Rectal smooth muscle tissue (tissue), 1 donor: ENCODE results near the gene QSOX2.

Experiments
- H3K27ac ChIP-seq: one replicate; pipeline ENCODE4 v1.7.0; 2013; ENCODE audit warnings: low read depth, low read length, inconsistent platforms
- H3K27me3 ChIP-seq: one replicate; pipeline ENCODE4 v1.7.0; 2013; ENCODE audit warnings: low read length; ENCODE audit not compliant: control insufficient read depth, insufficient read depth
- H3K36me3 ChIP-seq: one replicate; pipeline ENCODE4 v1.7.0; 2013; ENCODE audit warnings: low read length; ENCODE audit not compliant: control insufficient read depth, insufficient read depth
- H3K4me1 ChIP-seq: one replicate; pipeline ENCODE4 v1.7.0; 2013; ENCODE audit warnings: low read length; ENCODE audit not compliant: control insufficient read depth, insufficient read depth
- H3K4me3 ChIP-seq: one replicate; pipeline ENCODE4 v1.7.0; 2013; ENCODE audit warnings: low read length
- H3K9ac ChIP-seq: one replicate; pipeline ENCODE4 v1.7.0; 2013; ENCODE audit warnings: low read length

The QSOX2 gene

GRCh38 chr9:136192289-136193126, 53.1 kb downstream of the QSOX2 start:
- H3K4me1 ChIP-seq: no peaks in the 10 kb centered on the region
- no peak overlapping the region for H3K9ac ChIP-seq
- H3K27me3 ChIP-seq: peaks cover 17% of the 10 kb centered on the region
- H3K27ac ChIP-seq: no peak overlapping the region
- no peaks in the 10 kb centered on the region for H3K36me3 ChIP-seq
- no peak overlapping the region for H3K4me3 ChIP-seq

GRCh38 chr9:136191960-136192286, 53.7 kb downstream of the QSOX2 start:
- no peak overlapping the region for H3K9ac ChIP-seq
- no peak overlapping the region for H3K4me3 ChIP-seq
- no peaks in the 10 kb centered on the region for H3K36me3 ChIP-seq
- H3K27me3 ChIP-seq: peaks cover 16% of the 10 kb centered on the region
- no peak overlapping the region for H3K27ac ChIP-seq
- H3K4me1 ChIP-seq: no peaks in the 10 kb centered on the region

- H3K9ac ChIP-seq: no peak overlapping the region
- H3K27ac ChIP-seq: no peak overlapping the region
- H3K27me3 ChIP-seq: peaks cover 14% of the 10 kb centered on the region
- no peaks in the 10 kb centered on the region for H3K36me3 ChIP-seq
- H3K4me3 ChIP-seq: no peak overlapping the region
- H3K4me1 ChIP-seq: no peaks in the 10 kb centered on the region
These were observed 54.3 kb downstream of the QSOX2 start for GRCh38 chr9:136191099-136191959.

GRCh38 chr9:136190656-136191055, 55.0 kb downstream of the QSOX2 start:
- Histone ChIP-seq H3K9ac (no peak overlapping the region), H3K4me1 (no peaks in the 10 kb centered on the region), H3K27ac (no peak overlapping the region), H3K4me3 (no peak overlapping the region), H3K36me3 (no peaks in the 10 kb centered on the region), H3K27me3 (peaks cover 13% of the 10 kb centered on the region)

- Histone ChIP-seq H3K36me3 (no peaks in the 10 kb centered on the region), H3K4me3 (no peak overlapping the region), H3K4me1 (no peaks in the 10 kb centered on the region), H3K9ac (no peak overlapping the region), H3K27ac (no peak overlapping the region), H3K27me3 (peaks cover 10% of the 10 kb centered on the region)
These were observed 55.4 kb downstream of the QSOX2 start for GRCh38 chr9:136190237-136190601.

- H3K27me3 ChIP-seq: peaks cover 9% of the 10 kb centered on the region
- no peak overlapping the region for H3K4me3 ChIP-seq
- H3K36me3 ChIP-seq: no peaks in the 10 kb centered on the region
- H3K9ac ChIP-seq: no peak overlapping the region
- no peaks in the 10 kb centered on the region for H3K4me1 ChIP-seq
- H3K27ac ChIP-seq: no peak overlapping the region
These were observed 56.0 kb downstream of the QSOX2 start for GRCh38 chr9:136189394-136190236.

GRCh38 chr9:136187683-136188586, 57.7 kb downstream of the QSOX2 start:
- Histone ChIP-seq H3K36me3 (no peaks in the 10 kb centered on the region), H3K27me3 (peaks cover 5% of the 10 kb centered on the region), H3K9ac (no peak overlapping the region), H3K4me1 (no peaks in the 10 kb centered on the region), H3K27ac (no peak overlapping the region), H3K4me3 (no peak overlapping the region)

- no peak overlapping the region for H3K27ac ChIP-seq
- H3K27me3 ChIP-seq: peaks cover 5% of the 10 kb centered on the region
- H3K4me3 ChIP-seq: no peak overlapping the region
- no peaks in the 10 kb centered on the region for H3K36me3 ChIP-seq
- no peaks in the 10 kb centered on the region for H3K4me1 ChIP-seq
- no peak overlapping the region for H3K9ac ChIP-seq
These were observed 58.4 kb downstream of the QSOX2 start for GRCh38 chr9:136187197-136187596.

GRCh38 chr9:136186386-136186785, 59.2 kb downstream of the QSOX2 start:
- H3K36me3 ChIP-seq: no peaks in the 10 kb centered on the region
- peaks cover 2% of the 10 kb centered on the region for H3K27me3 ChIP-seq
- no peak overlapping the region for H3K9ac ChIP-seq
- H3K27ac ChIP-seq: no peak overlapping the region
- no peak overlapping the region for H3K4me3 ChIP-seq
- no peaks in the 10 kb centered on the region for H3K4me1 ChIP-seq

- no peak overlapping the region for H3K27ac ChIP-seq
- H3K4me3 ChIP-seq: no peak overlapping the region
- H3K36me3 ChIP-seq: no peaks in the 10 kb centered on the region
- no peaks in the 10 kb centered on the region for H3K4me1 ChIP-seq
- H3K9ac ChIP-seq: no peak overlapping the region
- H3K27me3 ChIP-seq: no peaks in the 10 kb centered on the region
These were observed 59.8 kb downstream of the QSOX2 start for GRCh38 chr9:136185596-136186366.

- H3K9ac ChIP-seq: no peak overlapping the region
- no peak overlapping the region for H3K27ac ChIP-seq
- H3K36me3 ChIP-seq: no peaks in the 10 kb centered on the region
- H3K27me3 ChIP-seq: no peaks in the 10 kb centered on the region
- H3K4me1 ChIP-seq: no peaks in the 10 kb centered on the region
- H3K4me3 ChIP-seq: no peak overlapping the region
These were observed 60.5 kb downstream of the QSOX2 start for GRCh38 chr9:136185066-136185465.
